SK-N-SH treated with all-trans-retinoic acid at 6 μM for 48 hours (cell line): Measurements from ENCODE around the gene PARD3B.

Source experiments
- ESRRG ChIP-seq: fragments of 250-450 bp; sonication (Bioruptor Pico); IDR thresholded peaks from 2 replicates; pipeline ENCODE4 v1.6.1; 2021; ENCODE audit warnings: mild to moderate bottlenecking
- ISL1 ChIP-seq: fragments of 250-450 bp; sonication (Bioruptor Pico); IDR thresholded peaks from 2 replicates; pipeline ENCODE4 v2.1.2; 2022; ENCODE audit warnings: mild to moderate bottlenecking, moderate library complexity
- OSR1 ChIP-seq: fragments of 250-450 bp; sonication (Bioruptor Pico); IDR thresholded peaks from 2 replicates; pipeline ENCODE4 v1.8.0; 2022; ENCODE audit warnings: moderate library complexity, mild to moderate bottlenecking, inconsistent platforms
- RARB ChIP-seq: fragments of 250-450 bp; sonication (Bioruptor Pico); IDR thresholded peaks from 2 replicates; pipeline ENCODE4 v1.8.0; 2021; ENCODE audit warnings: mild to moderate bottlenecking, moderate library complexity
- ZFP3 ChIP-seq: fragments of 250-450 bp; sonication (Bioruptor Pico); IDR thresholded peaks from 2 replicates; pipeline ENCODE4 v1.5.0; 2020; ENCODE audit warnings: mild to moderate bottlenecking, moderate library complexity
- TF ChIP-seq, protein P1 (sequence below): fragments of 250-450 bp; sonication (Bioruptor Pico); IDR thresholded peaks from 2 replicates; pipeline ENCODE4 v1.8.0; 2021; ENCODE audit warnings: low read depth, mild to moderate bottlenecking, moderate library complexity, borderline replicate concordance
- TF ChIP-seq, protein P2 (sequence below): fragments of 250-450 bp; sonication (Bioruptor Pico); IDR thresholded peaks from 2 replicates; pipeline ENCODE4 v1.8.0; 2020; ENCODE audit warnings: mild to moderate bottlenecking, moderate library complexity, borderline replicate concordance

DNA sequence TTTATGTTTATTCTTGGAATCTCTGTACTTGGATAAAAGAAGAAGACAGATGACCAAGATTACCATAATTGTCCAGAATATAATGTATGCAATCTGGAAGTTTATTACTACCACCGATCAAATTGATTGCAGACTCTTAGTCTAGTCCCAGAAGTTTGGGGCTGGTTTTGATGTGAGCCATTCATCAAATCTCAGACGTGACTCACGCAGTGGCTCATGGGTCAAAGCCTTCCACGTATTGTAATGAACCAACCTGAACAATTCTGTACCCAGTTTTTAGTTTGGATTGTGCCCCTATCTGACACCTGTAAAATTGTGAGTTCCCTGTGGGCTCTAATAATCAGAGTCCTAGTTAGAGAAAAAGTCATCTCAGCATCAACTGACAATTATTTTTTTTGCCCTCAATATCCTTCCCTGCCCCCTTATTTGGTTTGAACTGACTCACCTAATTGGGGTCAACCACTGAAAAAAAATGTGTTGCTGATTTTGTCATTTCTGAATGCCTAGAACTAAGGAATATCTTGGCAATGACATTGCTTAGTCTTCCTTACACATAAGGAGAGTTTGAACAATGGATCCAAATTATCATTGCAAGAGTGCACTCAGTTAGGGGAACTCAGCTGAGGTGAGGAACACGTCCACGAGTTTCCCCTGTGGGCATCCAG is 917.5 kb downstream of the PARD3B start:
- TF ChIP-seq, protein P1, sequence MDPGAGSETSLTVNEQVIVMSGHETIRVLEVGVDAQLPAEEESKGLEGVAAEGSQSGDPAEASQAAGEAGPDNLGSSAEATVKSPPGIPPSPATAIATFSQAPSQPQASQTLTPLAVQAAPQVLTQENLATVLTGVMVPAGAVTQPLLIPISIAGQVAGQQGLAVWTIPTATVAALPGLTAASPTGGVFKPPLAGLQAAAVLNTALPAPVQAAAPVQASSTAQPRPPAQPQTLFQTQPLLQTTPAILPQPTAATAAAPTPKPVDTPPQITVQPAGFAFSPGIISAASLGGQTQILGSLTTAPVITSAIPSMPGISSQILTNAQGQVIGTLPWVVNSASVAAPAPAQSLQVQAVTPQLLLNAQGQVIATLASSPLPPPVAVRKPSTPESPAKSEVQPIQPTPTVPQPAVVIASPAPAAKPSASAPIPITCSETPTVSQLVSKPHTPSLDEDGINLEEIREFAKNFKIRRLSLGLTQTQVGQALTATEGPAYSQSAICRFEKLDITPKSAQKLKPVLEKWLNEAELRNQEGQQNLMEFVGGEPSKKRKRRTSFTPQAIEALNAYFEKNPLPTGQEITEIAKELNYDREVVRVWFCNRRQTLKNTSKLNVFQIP (CRISPR knock-in tag): no peak
- TF ChIP-seq, protein P2, sequence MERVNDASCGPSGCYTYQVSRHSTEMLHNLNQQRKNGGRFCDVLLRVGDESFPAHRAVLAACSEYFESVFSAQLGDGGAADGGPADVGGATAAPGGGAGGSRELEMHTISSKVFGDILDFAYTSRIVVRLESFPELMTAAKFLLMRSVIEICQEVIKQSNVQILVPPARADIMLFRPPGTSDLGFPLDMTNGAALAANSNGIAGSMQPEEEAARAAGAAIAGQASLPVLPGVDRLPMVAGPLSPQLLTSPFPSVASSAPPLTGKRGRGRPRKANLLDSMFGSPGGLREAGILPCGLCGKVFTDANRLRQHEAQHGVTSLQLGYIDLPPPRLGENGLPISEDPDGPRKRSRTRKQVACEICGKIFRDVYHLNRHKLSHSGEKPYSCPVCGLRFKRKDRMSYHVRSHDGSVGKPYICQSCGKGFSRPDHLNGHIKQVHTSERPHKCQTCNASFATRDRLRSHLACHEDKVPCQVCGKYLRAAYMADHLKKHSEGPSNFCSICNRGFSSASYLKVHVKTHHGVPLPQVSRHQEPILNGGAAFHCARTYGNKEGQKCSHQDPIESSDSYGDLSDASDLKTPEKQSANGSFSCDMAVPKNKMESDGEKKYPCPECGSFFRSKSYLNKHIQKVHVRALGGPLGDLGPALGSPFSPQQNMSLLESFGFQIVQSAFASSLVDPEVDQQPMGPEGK (CRISPR knock-in tag): no peak
- TF ChIP-seq ESRRG (CRISPR knock-in tag) (no peak), ZFP3 (no peak), RARB (no peak), ISL1 (CRISPR knock-in tag) (no peak), OSR1 (CRISPR knock-in tag) (no peak)
